ENCODE data around the gene CLPTM1L.
"Not testable (repeated sequence)": the region's sequence is repeated elsewhere in the genome, so short reads cannot be mapped to it uniquely, and the experiment has no call there.

Gene CLPTM1L

DNA sequence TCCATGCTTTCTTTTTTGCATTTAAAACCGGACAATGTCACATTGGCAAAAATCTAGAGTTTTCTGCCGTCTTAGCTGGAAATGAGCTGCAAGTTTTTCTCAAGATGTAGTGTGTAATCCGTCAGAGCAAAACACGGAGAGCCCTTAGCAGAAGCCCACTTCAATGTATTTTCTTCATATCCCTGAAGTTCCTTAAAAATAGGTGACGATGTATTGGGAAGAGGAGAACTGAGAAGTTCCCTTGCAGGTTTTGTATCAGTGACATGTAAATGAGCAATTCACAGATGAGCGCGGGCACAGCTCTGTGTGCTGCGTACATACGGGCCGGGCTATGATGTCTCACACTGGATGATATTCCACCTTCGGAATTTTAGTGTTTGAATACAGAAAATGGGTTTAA is 14.8 kb upstream of the CLPTM1L start:
- no peak for DNase-seq (ENCODE audit: low spot score)

DNA sequence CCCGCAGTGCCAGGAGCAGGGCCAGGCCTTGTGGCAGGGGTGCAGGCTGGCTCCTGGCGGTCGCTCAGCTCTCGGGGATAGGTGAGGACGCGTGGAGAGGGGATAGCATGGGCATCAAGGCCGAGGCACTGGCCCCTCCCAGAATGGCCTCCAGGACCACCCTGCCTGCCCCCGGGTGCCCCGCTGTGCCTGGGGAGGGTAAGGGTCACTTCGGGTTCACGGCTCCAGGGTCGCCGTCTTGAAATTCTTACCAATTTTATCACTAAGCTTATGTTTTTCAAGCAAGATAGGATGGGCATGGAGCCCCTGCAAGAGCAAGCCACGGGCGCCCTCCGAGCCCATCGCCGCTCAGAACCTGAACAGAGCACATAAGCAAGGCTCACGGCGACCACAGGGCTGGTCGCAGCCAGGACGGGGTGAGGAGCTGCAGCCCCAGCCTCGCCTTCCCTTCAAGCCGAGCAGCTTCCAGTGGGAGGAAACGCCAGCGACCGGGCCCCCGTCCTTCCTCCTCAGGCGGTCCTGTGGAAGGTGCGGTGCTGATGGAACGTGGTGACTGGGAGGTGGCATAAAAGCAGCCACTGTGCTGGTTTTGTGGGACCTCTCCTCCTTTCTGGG is 14.2 kb upstream of the CLPTM1L start:
- DNase-seq (ENCODE audit: low spot score) = no peak

DNA sequence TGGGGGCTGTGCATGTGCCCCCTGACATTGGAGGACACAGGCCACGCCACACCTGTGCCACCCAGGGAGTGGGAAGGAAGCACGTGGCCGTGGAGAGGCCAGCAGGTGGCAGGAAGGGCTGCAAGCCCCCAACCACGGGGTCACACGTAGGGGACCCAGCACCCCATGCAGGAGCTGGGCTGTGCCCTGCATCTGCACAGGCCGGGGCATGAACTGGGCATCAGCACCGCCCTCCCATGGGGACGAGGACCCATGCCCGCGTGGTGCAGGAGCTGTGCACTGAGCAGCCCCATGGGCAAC is 13.8 kb upstream of the CLPTM1L start:
- DNase-seq (ENCODE audit: low spot score) = no peak

DNA sequence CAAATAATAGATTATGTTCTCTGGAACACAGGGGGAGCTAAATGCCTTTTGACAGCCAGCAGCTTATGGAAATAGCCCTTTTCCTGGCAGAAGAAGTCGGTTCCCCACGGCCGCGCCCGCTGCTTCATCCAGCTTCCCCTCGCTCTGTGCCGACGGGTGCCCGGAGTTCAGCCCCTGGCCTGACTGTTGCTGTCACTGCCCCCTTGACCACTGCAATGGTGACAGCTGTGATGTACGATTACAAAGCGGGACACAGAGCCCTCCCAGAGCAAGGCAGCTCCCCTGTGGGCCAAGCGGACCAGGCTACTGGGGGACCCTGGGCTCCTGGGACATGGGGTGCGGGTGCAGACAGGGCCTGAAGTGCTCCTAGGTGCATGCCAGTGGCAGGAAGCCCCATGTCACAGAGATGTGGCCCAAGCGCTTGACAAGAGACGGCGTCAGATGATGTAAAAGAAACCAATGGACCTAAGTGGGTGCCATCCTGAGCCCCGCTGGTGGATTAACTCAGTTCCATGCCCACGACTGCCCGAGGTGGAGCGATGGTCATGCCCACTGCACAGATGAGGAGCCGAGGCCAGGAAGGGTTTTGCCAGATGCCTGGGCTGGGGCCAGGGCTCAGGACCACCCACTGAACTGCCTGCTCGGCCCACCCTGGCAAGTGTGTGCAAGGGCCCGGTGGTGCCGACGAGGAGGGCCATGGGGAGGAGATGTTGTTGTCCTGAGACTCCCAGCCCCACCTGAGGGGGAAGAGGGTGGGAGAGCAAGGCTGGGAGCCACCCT is 13.2 kb upstream of the CLPTM1L start:
- DNase-seq (ENCODE audit: low spot score) = no peak

DNA sequence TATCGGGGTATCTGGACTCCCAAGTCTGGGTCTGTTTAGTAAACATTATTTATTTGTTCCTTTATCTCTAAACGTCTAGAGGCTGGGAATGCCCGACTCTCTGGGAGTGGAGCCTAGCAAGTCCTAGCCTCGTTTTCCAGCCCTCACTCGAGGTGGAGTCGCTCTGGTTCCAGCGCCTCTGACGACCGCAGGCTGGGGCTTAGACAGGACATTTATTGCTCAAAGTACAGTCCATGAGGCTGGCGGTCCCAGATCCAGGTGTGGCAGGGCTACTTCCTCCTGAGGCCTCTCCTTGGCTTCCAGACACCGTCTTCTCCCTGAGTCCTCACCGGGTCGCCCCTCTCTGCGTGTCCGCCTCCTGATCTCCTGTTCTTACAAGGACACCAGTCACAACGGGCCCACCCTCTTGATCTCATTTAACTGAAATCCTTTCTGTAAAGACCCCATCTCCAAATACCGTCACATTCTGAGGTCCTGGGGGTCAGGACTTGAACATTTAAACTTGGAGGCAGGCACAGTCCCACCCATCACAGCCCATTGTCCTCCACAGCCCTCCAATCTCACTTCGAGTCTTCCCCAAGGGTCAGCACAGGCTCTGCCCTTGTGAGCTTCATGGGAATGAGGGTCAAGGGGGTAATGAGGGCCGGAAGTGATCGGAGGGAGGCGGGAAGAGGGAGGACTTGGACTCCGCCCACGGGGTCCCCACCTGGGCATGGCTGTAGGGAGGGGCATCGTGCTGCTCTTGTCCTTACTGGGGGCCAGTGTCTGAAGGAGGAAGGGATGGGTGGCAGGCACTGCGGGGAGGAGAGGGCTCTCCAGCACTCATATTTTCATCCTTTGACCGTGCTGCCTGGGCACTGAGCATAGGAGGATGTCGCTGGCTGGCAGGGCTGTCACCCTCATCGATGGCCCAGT is 12.2 kb upstream of the CLPTM1L start:
- DNase-seq (ENCODE audit: low spot score) = no peak

- DNase-seq (ENCODE audit: low spot score) = no peak
These were observed 9.7 kb upstream of the CLPTM1L start for GRCh38 chr5:1354576-1354975.

GRCh38 chr5:1352231-1353219 is 7.6 kb upstream of the CLPTM1L start:
- DNase-seq (ENCODE audit: low spot score) = no peak

GRCh38 chr5:1351156-1351555 is 6.3 kb upstream of the CLPTM1L start:
- DNase-seq (ENCODE audit: low spot score) = peak; percentile 88

DNA sequence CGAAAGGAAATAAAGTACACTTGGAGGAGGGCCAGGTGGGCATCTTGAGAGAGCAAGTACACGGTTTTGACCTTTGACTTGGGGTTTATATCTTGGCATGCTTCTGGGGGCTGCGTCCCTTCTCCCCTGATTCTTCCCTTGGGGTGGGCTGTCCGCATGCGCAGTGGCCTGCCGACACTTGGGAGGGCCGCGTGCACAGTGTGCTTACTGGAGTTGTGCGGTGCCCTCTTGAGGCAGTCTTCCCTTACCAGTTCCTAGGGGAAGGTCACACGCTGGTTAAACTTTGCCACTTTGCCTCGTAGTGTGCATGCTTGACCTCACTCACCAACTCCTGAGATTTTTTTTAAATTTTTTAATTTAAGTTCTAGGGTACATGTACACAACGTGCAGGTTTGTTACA is 4.3 kb upstream of the CLPTM1L start:
- no peak for DNase-seq (ENCODE audit: low spot score)

DNA sequence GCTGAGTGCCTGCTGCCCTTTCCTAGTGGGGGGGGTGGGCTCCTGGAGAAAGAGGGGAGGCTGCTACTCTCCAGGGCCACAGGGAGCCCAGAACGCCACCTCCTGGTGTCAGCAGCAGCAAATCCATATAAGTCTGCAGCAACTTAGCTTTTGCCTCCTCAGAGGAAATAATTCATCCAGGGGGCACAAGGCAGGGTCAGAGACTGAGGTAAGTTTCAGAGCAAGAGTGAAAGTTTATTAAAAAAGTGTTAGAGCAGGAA is 4.0 kb upstream of the CLPTM1L start:
- no peak for DNase-seq (ENCODE audit: low spot score)

DNA sequence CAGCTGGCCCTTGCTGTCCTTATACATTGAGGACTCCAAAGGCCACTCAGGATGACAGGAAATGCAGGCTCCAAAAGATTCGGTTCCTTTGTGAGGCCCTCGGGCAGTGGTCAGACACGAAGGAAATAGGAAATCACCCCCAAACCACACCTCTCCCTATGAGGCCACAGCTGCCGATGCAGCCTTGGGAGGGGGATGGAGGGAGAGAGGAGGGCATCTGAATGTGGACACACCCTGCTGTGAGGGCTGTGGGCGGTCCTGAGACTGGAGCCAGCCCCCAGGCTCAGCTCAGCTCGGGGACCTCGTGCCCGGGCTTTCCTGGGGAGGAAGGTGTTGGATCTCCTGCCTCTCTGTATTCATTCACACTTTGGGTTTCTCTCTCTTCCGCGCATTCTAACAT is 2.7 kb upstream of the CLPTM1L start:
- no peak for DNase-seq (ENCODE audit: low spot score)

DNA sequence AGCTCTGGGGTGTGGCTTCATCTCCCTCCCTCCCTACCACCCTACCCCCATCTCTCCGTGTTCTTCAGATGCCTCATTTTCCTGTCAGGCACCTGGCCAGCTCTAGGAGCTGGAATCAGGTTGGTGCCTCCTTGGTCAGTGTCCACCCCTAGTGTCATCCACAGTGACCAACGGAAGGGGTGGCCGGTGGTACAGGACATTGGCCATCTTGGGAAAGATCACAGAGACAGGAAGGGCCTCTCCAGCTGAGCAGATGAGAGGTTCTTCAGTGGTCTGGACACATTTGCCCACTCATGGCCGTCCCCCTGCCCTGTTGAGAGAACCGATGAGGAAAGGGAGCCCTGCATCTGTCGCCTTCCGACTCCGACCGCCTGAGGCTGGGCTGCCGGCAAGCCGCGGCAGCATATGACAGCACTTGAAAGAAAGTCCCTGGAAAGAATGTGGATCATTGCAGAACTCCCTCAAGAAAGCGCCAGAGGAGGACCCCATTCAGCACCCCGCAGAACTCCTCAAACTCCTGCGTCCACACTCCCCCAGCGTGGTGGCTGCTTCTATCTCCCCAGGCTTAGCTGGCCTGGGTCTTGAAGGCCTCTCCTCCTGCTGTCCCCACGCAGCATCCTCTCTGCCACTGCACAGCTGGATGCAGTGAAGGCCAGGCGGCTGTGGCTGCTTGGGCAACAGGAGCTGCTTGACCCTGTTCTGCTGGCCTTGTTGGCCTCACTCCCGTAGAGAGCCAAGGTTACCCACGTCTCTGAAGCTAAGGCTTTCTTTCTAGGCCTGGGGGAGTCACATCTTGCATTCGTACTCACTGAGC is 1.9 kb upstream of the CLPTM1L start:
- no peak for DNase-seq (ENCODE audit: low spot score)

- DNase-seq (ENCODE audit: low spot score) = no peak
These were observed 1.2 kb upstream of the CLPTM1L start for GRCh38 chr5:1345876-1346626.

DNA sequence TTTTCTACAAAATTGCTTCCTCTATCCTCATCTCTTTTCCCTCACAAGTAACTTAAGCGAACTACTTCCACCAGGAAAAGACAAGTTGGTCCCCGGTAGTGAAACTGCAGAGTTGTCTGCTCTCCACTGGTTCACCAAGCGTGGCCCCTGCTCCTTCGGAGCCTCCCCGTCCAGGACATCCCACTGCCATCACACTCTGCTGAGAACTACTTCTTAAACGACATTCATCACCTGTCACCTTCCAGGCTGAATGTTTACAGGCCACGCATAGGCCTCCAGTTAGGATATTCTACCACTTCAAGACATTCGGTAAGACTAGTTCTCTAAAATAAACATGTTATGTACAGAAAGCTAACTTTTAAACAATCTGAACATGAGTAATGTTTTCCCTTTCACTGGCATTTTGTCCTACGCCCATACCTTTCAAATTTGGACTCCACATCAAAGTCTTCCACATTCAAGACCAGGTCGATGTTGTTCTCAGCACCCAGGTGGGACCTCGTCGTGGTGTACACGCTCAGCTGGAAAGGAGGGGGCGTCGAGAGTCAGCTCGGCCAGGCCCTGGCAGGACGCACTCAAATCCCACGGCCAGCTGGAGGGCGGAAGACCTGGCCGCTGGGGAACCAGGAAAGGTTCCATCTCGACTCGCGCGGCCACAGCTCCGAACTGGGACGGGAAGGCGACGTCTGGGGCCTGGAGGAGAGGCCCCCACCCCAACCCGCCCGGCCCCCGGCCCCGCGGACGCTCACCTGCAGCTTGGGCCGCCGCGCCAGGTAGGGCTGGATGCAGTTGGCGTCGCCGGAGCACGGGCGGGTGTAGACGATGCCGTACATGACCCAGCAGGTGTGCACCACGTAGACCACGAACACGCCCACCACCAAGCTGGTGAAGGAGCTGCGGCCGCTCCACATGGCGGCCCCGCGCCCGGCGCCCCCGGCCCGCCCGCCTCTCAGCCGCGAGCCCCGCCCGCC is 683 bp downstream of the CLPTM1L start:
- peak; percentile 14 for DNase-seq (ENCODE audit: low spot score)

GRCh38 chr5:1343315-1343751 is 1.6 kb downstream of the CLPTM1L start:
- no peak for DNase-seq (ENCODE audit: low spot score)

- DNase-seq (ENCODE audit: low spot score) = not testable (repeated sequence)
These were observed 2.2 kb downstream of the CLPTM1L start for GRCh38 chr5:1342711-1343110.

- no peak for DNase-seq (ENCODE audit: low spot score)
These were observed 2.6 kb downstream of the CLPTM1L start for GRCh38 chr5:1342268-1342667.

DNA sequence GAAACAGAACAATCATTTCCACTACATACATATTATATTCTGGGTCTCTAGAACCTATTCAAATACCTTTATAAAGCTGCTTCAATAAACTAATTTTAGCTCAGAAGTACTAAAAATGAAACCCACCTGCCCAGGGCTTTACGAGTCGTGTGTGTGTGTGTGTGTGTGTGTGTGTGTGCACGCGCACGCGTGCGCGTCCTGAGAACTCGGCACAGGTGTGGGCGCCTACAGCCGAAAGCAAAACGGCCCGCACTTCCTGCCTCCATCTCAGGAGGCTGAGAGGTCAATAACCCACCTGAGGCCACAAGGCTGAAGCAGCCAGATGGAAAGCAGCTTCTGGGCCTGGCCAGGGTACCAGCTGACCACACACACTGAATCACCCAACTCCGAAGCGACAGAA is 3.0 kb downstream of the CLPTM1L start:
- DNase-seq (ENCODE audit: low spot score) = no peak

- DNase-seq (ENCODE audit: low spot score) = not testable (repeated sequence)
These were observed 5.1 kb downstream of the CLPTM1L start for GRCh38 chr5:1339818-1340210.
